Measurements from ENCODE around the gene TBC1D9B.

GRCh38 chr5:179862296-179862695 is 45.4 kb downstream of the TBC1D9B start:
- TF ChIP-seq, protein P1, sequence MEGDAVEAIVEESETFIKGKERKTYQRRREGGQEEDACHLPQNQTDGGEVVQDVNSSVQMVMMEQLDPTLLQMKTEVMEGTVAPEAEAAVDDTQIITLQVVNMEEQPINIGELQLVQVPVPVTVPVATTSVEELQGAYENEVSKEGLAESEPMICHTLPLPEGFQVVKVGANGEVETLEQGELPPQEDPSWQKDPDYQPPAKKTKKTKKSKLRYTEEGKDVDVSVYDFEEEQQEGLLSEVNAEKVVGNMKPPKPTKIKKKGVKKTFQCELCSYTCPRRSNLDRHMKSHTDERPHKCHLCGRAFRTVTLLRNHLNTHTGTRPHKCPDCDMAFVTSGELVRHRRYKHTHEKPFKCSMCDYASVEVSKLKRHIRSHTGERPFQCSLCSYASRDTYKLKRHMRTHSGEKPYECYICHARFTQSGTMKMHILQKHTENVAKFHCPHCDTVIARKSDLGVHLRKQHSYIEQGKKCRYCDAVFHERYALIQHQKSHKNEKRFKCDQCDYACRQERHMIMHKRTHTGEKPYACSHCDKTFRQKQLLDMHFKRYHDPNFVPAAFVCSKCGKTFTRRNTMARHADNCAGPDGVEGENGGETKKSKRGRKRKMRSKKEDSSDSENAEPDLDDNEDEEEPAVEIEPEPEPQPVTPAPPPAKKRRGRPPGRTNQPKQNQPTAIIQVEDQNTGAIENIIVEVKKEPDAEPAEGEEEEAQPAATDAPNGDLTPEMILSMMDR (IDR thresholded peaks at IDR 0.05 in 4 of 5, conservative IDR thresholded peaks at IDR 0.05 in 1 of 5) = no peak
- no peak for TF ChIP-seq POLR2A (IDR thresholded peaks at IDR 0.05)

All from gastrocnemius medialis (tissue), 4 donors.